Neural cell (in vitro differentiated cells): ENCODE data around the gene HS6ST3. TPM values are rescaled to one million over a fixed set of nuclear protein-coding genes. Genes with fewer than 3 reads are reported as not detected.

Experiments used
- H2AFZ ChIP-seq: fragments of 200-600, 300-800 bp; sonication (generic), shearing (Covaris generic); 2 replicates; pipeline ENCODE4 v1.6.0; 2014; ENCODE audit warnings: low read depth, mild to moderate bottlenecking, antibody characterized with exemption, low read length, moderate library complexity
- H3F3A ChIP-seq: fragments of 200-600 bp; shearing (Covaris generic); 2 replicates; pipeline ENCODE4 v1.6.1; 2016; ENCODE audit warnings: mild to moderate bottlenecking, moderate library complexity, mixed read lengths, antibody characterized with exemption, low read length; ENCODE audit not compliant: insufficient read depth, poor library complexity, severe bottlenecking
- H3K27ac ChIP-seq: fragments of 200-600, 300-800 bp; sonication (generic), shearing (Covaris generic); 2 replicates; pipeline ENCODE4 v1.5.1; 2014; ENCODE audit warnings: mild to moderate bottlenecking, low read length, moderate library complexity
- H3K27me3 ChIP-seq: fragments of 300-800, 200-600 bp; sonication (generic), shearing (Covaris generic); 2 replicates; pipeline ENCODE4 v1.6.0; 2014; ENCODE audit warnings: mild to moderate bottlenecking, low read depth, low read length, moderate library complexity; ENCODE audit not compliant: insufficient read depth
- H3K36me3 ChIP-seq: fragments of 300-800, 200-600 bp; sonication (generic), shearing (Covaris generic); 2 replicates; pipeline ENCODE4 v1.5.1; 2014; ENCODE audit warnings: mild to moderate bottlenecking, antibody characterized with exemption, low read length, moderate library complexity; ENCODE audit not compliant: insufficient read depth
- H3K4me2 ChIP-seq: fragments of 300-800, 200-600 bp; sonication (generic), shearing (Covaris generic); 2 replicates; pipeline ENCODE4 v1.6.0; 2014; ENCODE audit warnings: mild to moderate bottlenecking, low read length
- H3K4me3 ChIP-seq: fragments of 300-800, 200-600 bp; sonication (generic), shearing (Covaris generic); 2 replicates; pipeline ENCODE4 v1.5.1; 2014; ENCODE audit warnings: mild to moderate bottlenecking, low read length, moderate library complexity
- H3K79me2 ChIP-seq: fragments of 200-600 bp; shearing (Covaris generic); replicated peaks from 2 replicates; pipeline ENCODE4 v1.6.0; 2014; ENCODE audit warnings: mild to moderate bottlenecking, low read length, moderate library complexity; ENCODE audit not compliant: insufficient read depth
- H3K9ac ChIP-seq: fragments of 300-800, 200-600 bp; sonication (generic), shearing (Covaris generic); 2 replicates; pipeline ENCODE4 v1.6.1; 2016; ENCODE audit warnings: mild to moderate bottlenecking, low read length, mixed read lengths
- H3K9me2 ChIP-seq: fragments of 200-600 bp; shearing (Covaris generic); 2 replicates; pipeline ENCODE4 v1.6.1; 2016; ENCODE audit warnings: mild to moderate bottlenecking, low read length, mixed read lengths; ENCODE audit not compliant: insufficient read depth
- H3K9me3 ChIP-seq: fragments of 200-600, 300-800 bp; sonication (generic), shearing (Covaris generic); 2 replicates; pipeline ENCODE4 v1.6.1; 2016; ENCODE audit warnings: mild to moderate bottlenecking, mixed run types, low read length, moderate library complexity, mixed read lengths
- H4K20me1 ChIP-seq: fragments of 200-600 bp; shearing (Covaris generic); 2 replicates; pipeline ENCODE4 v1.6.1; 2016; ENCODE audit warnings: mild to moderate bottlenecking, mixed run types; ENCODE audit not compliant: insufficient read depth
- CTCF ChIP-seq: fragments of 450-650 bp; IDR thresholded peaks from 2 replicates; pipeline ENCODE4 v1.5.1; 2014; ENCODE audit warnings: antibody characterized with exemption, mild to moderate bottlenecking, moderate library complexity; ENCODE audit not compliant: poor library complexity, severe bottlenecking
- EP300 ChIP-seq: fragments of 450-650 bp; conservative IDR thresholded peaks from 2 replicates; pipeline ENCODE4 v1.6.1; 2014; ENCODE audit warnings: antibody characterized with exemption, mild to moderate bottlenecking, moderate library complexity; ENCODE audit not compliant: poor library complexity, severe bottlenecking
- EZH2 ChIP-seq: fragments of 200-600, 300-800 bp; shearing (Covaris generic), sonication (generic); IDR thresholded peaks from 2 replicates; pipeline ENCODE4 v1.6.1; 2014; ENCODE audit warnings: antibody characterized with exemption, low read length, borderline replicate concordance, mild to moderate bottlenecking; ENCODE audit not compliant: insufficient read depth, poor library complexity, severe bottlenecking
- MXI1 ChIP-seq: fragments of 450-650 bp; conservative IDR thresholded peaks from 2 replicates; pipeline ENCODE4 v1.6.1; 2014; ENCODE audit warnings: antibody characterized with exemption, mild to moderate bottlenecking; ENCODE audit not compliant: poor library complexity, severe bottlenecking
- POLR2AphosphoS5 ChIP-seq: IDR thresholded peaks from 2 replicates; pipeline ENCODE4 v1.6.1; 2012
- RAD21 ChIP-seq: fragments of 450-650 bp; conservative IDR thresholded peaks from 2 replicates; pipeline ENCODE4 v1.6.1; 2014; ENCODE audit warnings: antibody characterized with exemption, mild to moderate bottlenecking, moderate library complexity
- REST ChIP-seq: IDR thresholded peaks from 2 replicates; pipeline ENCODE4 v1.6.1; 2012; ENCODE audit warnings: borderline replicate concordance
- SMC3 ChIP-seq: fragments of 450-650 bp; conservative IDR thresholded peaks from 2 replicates; pipeline ENCODE4 v1.6.1; 2014; ENCODE audit warnings: antibody characterized with exemption, mild to moderate bottlenecking, moderate library complexity; ENCODE audit not compliant: poor library complexity
- TAF1 ChIP-seq: IDR thresholded peaks from 2 replicates; pipeline ENCODE4 v1.6.1; 2012; ENCODE audit warnings: low read depth
- polyA plus RNA-seq: library from polyadenylated mRNA; depleted of rRNA; stranded (reverse); fragments of >200 nt; gene quantifications from 2 replicates; pipeline ENCODE4 v1.2.3, GENCODE V29; 2014

HS6ST3 gene
- polyA plus RNA-seq, 1 donor from 2014 or later = 10.9 TPM

GRCh38 chr13:96248103-96248502 lies 158.2 kb downstream of the HS6ST3 start:
- Histone ChIP-seq H3K27me3 (no peaks in the 10 kb centered on the region), H3K79me2 (no peaks in the 10 kb centered on the region), H3K4me3 (no peak overlapping the region), H2AFZ (no peak overlapping the region), H4K20me1 (no peaks in the 10 kb centered on the region), H3K36me3 (no peaks in the 10 kb centered on the region), H3K4me2 (no peak overlapping the region), H3K9me3 (no peaks in the 10 kb centered on the region), H3K27ac (no peak overlapping the region), H3K9ac (no peak overlapping the region), H3K9me2 (no peaks in the 10 kb centered on the region), H3F3A (no peaks in the 10 kb centered on the region)
- no peak for TF ChIP-seq SMC3
- TF ChIP-seq POLR2AphosphoS5 = no peak
- TF ChIP-seq CTCF = no peak
- no peak for TF ChIP-seq TAF1
- TF ChIP-seq EZH2 = no peak
- TF ChIP-seq REST = no peak
- no peak for TF ChIP-seq EP300
- TF ChIP-seq RAD21 = no peak

- no peak for TF ChIP-seq MXI1
- TF ChIP-seq TAF1 = no peak
- no peak for TF ChIP-seq REST
- no peak for TF ChIP-seq EZH2
- no peak for TF ChIP-seq RAD21
- TF ChIP-seq CTCF = no peak
- TF ChIP-seq POLR2AphosphoS5 = no peak
- no peak for TF ChIP-seq SMC3
- no peak for TF ChIP-seq EP300
- no peak overlapping the region for H3K27ac ChIP-seq
- no peaks in the 10 kb centered on the region for H3K9me3 ChIP-seq
- no peak overlapping the region for H3K4me3 ChIP-seq
- H3K4me2 ChIP-seq = no peak overlapping the region
- no peaks in the 10 kb centered on the region for H3K27me3 ChIP-seq
- H3K79me2 ChIP-seq = no peaks in the 10 kb centered on the region
- no peaks in the 10 kb centered on the region for H3K36me3 ChIP-seq
- H3K9ac ChIP-seq = no peak overlapping the region
- H3F3A ChIP-seq = no peaks in the 10 kb centered on the region
- H3K9me2 ChIP-seq = no peaks in the 10 kb centered on the region
- H4K20me1 ChIP-seq = no peaks in the 10 kb centered on the region
- H2AFZ ChIP-seq = no peak overlapping the region
Observed at GRCh38 chr13:96248996-96249395, 159.1 kb downstream of the HS6ST3 start.
